Parathyroid adenoma (tissue), 2 donors: ENCODE data around the gene PRND.
"Not testable (repeated sequence)": the region's sequence is repeated elsewhere in the genome, so short reads cannot be mapped to it uniquely, and the experiment has no call there.

ENCODE experiments used
- H2AFZ ChIP-seq: fragments of 300-600 bp; sonication (generic); one replicate; pipeline ENCODE4 v1.7.0; 2017; ENCODE audit warnings: antibody characterized with exemption, mild to moderate bottlenecking
- H3K27ac ChIP-seq: fragments of 300-600 bp; sonication (generic); one replicate; pipeline ENCODE4 v1.7.0; 2017
- H3K27me3 ChIP-seq: fragments of 300-600 bp; sonication (generic); one replicate; pipeline ENCODE4 v1.7.0; 2017; ENCODE audit warnings: low read length; ENCODE audit not compliant: control insufficient read depth, insufficient read depth
- H3K36me3 ChIP-seq: fragments of 300-600 bp; sonication (generic); one replicate; pipeline ENCODE4 v1.7.0; 2017; ENCODE audit warnings: low read length; ENCODE audit not compliant: control insufficient read depth, insufficient read depth
- H3K4me1 ChIP-seq: fragments of 300-600 bp; sonication (generic); one replicate; pipeline ENCODE4 v1.7.0; 2017; ENCODE audit warnings: control low read depth
- H3K4me2 ChIP-seq: fragments of 300-600 bp; sonication (generic); one replicate; pipeline ENCODE4 v1.7.0; 2017; ENCODE audit warnings: low read length
- H3K4me3 ChIP-seq: fragments of 300-600 bp; sonication (generic); one replicate; pipeline ENCODE4 v1.7.0; 2017; ENCODE audit warnings: low read depth, low read length
- H3K79me2 ChIP-seq: fragments of 300-600 bp; sonication (generic); one replicate; pipeline ENCODE4 v1.7.0; 2017; ENCODE audit warnings: control low read depth
- H3K9ac ChIP-seq: fragments of 300-600 bp; sonication (generic); one replicate; pipeline ENCODE4 v1.7.0; 2017; ENCODE audit warnings: mild to moderate bottlenecking
- H3K9me3 ChIP-seq: fragments of 300-600 bp; sonication (generic); one replicate; pipeline ENCODE4 v1.7.0; 2017; ENCODE audit warnings: low read length; ENCODE audit not compliant: control insufficient read depth
- CTCF ChIP-seq: fragments of 300-600 bp; sonication (generic); IDR thresholded peaks from one replicate; pipeline ENCODE4 v1.7.0; 2017; ENCODE audit warnings: antibody characterized with exemption, mild to moderate bottlenecking
- donor health status: primary hyperparathyroidism.

The PRND gene

GRCh38 chr20:4767084-4767483 is 45.4 kb downstream of the PRND start:
- H3K4me1 ChIP-seq, result no peaks in the 10 kb centered on the region
- TF ChIP-seq CTCF, result no peak

DNA sequence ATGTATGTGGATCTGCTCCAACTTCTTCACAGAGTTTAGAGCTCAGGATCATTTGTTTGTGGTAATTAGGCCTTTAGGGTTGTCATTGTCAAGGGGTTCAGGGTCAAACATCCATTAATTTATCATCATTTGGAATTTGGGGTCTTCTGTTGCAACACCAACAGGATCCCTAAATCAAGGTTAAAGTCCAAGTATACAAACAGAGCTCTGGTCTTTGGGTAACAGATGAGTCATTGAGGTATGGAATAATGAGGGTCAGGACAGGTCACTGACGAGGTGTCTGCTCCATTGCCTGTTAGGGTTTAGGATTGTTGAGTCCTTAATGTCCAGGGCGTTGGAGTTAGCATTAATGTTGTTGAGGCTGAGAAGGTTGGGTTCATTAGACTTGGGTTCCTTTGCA is 47.6 kb downstream of the PRND start:
- H3K4me1 ChIP-seq, result no peaks in the 10 kb centered on the region
- H3K4me2 ChIP-seq, result no peak overlapping the region
- no peak overlapping the region for H3K9ac ChIP-seq
- H2AFZ ChIP-seq, result no peak overlapping the region
- TF ChIP-seq CTCF, result no peak
- no peaks in the 10 kb centered on the region for H3K9me3 ChIP-seq
- no peak overlapping the region for H3K4me3 ChIP-seq
- no peaks in the 10 kb centered on the region for H3K27me3 ChIP-seq
- no peaks in the 10 kb centered on the region for H3K79me2 ChIP-seq
- H3K36me3 ChIP-seq, result no peaks in the 10 kb centered on the region
- no peak overlapping the region for H3K27ac ChIP-seq

More at GRCh38 chr20:4767084-4767483, 45.4 kb downstream of the PRND start:
- no peak overlapping the region for H3K4me2 ChIP-seq
- no peaks in the 10 kb centered on the region for H3K27me3 ChIP-seq
- no peaks in the 10 kb centered on the region for H3K79me2 ChIP-seq
- H3K9ac ChIP-seq, result no peak overlapping the region
- no peak overlapping the region for H3K27ac ChIP-seq
- no peak overlapping the region for H3K4me3 ChIP-seq
- no peaks in the 10 kb centered on the region for H3K9me3 ChIP-seq
- no peaks in the 10 kb centered on the region for H3K36me3 ChIP-seq
- H2AFZ ChIP-seq, result no peak overlapping the region

GRCh38 chr20:4770026-4770425 is 48.3 kb downstream of the PRND start:
- H3K27ac ChIP-seq, result no peak overlapping the region
- no peaks in the 10 kb centered on the region for H3K4me1 ChIP-seq
- H3K79me2 ChIP-seq, result no peaks in the 10 kb centered on the region
- H3K9me3 ChIP-seq, result no peaks in the 10 kb centered on the region
- no peak for TF ChIP-seq CTCF
- no peak overlapping the region for H2AFZ ChIP-seq
- H3K36me3 ChIP-seq, result no peaks in the 10 kb centered on the region
- no peaks in the 10 kb centered on the region for H3K27me3 ChIP-seq
- no peak overlapping the region for H3K4me3 ChIP-seq
- H3K9ac ChIP-seq, result no peak overlapping the region
- no peak overlapping the region for H3K4me2 ChIP-seq

- Histone ChIP-seq H3K36me3 (no peaks in the 10 kb centered on the region), H2AFZ (no peak overlapping the region), H3K27me3 (no peaks in the 10 kb centered on the region), H3K9ac (no peak overlapping the region), H3K4me3 (no peak overlapping the region), H3K79me2 (no peaks in the 10 kb centered on the region), H3K27ac (no peak overlapping the region), H3K9me3 (no peaks in the 10 kb centered on the region), H3K4me1 (no peaks in the 10 kb centered on the region), H3K4me2 (no peak overlapping the region)
- no peak for TF ChIP-seq CTCF
Measured at GRCh38 chr20:4771004-4771403, 49.3 kb downstream of the PRND start.

- Histone ChIP-seq H3K27ac (no peak overlapping the region), H3K79me2 (no peaks in the 10 kb centered on the region), H3K9ac (no peak overlapping the region), H3K36me3 (no peaks in the 10 kb centered on the region), H3K4me3 (no peak overlapping the region), H3K9me3 (no peaks in the 10 kb centered on the region), H3K27me3 (no peaks in the 10 kb centered on the region), H2AFZ (no peak overlapping the region), H3K4me1 (no peaks in the 10 kb centered on the region), H3K4me2 (no peak overlapping the region)
- TF ChIP-seq CTCF, result no peak
Measured at GRCh38 chr20:4772132-4772531, 50.4 kb downstream of the PRND start.

DNA sequence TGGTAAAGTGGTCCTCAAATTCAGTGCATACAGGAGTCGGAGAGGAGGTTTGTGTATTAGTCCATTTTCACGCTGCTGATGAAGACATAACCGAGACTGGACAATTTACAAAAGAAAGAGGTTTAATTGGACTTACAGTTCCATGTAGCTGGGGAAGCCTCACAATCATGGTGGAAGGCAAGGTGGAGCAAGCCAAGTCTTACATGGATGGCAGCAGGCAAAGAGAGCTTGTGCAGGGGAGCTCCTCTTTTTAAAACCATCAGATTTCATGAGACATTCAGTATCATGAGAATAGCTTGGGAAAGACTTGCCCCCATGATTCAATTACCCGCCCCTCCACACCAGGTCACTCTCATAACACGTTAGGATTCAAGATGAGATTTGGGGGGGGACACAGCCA is 51.3 kb downstream of the PRND start:
- H3K4me3 ChIP-seq, H3K4me1 ChIP-seq, H3K4me2 ChIP-seq, H3K27ac ChIP-seq, H3K9ac ChIP-seq, H2AFZ ChIP-seq, H3K9me3 ChIP-seq, H3K27me3 ChIP-seq, H3K36me3 ChIP-seq, H3K79me2 ChIP-seq: not testable (repeated sequence)
